Measurements from ENCODE around the gene ZNF316. TPM values are rescaled to one million over a fixed set of nuclear protein-coding genes. Genes with fewer than 3 reads are reported as not detected.

Gene ZNF316
- total RNA-seq, 1 donor from 2014 or later: 16.3 TPM

GRCh38 chr7:6612819-6613218, 24.3 kb upstream of the ZNF316 start:
- FAIRE-seq: no peak
- H3K36me3 ChIP-seq (ENCODE audit: control insufficient read depth, insufficient read depth, low read length): peaks cover 2% of the 10 kb centered on the region
- no peak overlapping the region for H3K4me3 ChIP-seq (ENCODE audit: low read depth, low read length)
- H3K27me3 ChIP-seq (ENCODE audit: control insufficient read depth, insufficient read depth, low read length): peaks cover 10% of the 10 kb centered on the region
- TF ChIP-seq CTCF (IDR thresholded peaks at IDR 0.05; ENCODE audit: insufficient read depth, low read length, severe bottlenecking): no peak
- DNase-seq (ENCODE audit: low read depth): no peak

GRCh38 chr7:6613706-6614105, 23.4 kb upstream of the ZNF316 start:
- FAIRE-seq (no peak), DNase-seq (ENCODE audit: low read depth) (no peak)
- Histone ChIP-seq H3K36me3 (ENCODE audit: control insufficient read depth, insufficient read depth, low read length) (no peaks in the 10 kb centered on the region), H3K4me3 (ENCODE audit: low read depth, low read length) (no peak overlapping the region), H3K27me3 (ENCODE audit: control insufficient read depth, insufficient read depth, low read length) (peaks cover 10% of the 10 kb centered on the region)
- no peak for TF ChIP-seq CTCF (IDR thresholded peaks at IDR 0.05; ENCODE audit: insufficient read depth, low read length, severe bottlenecking)

GRCh38 chr7:6614953-6615722, 22.0 kb upstream of the ZNF316 start, which contains the start of gene ZNF853:
ZNF853 (plus strand) TSS chr7:6615610; CDS start chr7:6616175, 565 bp downstream.
- no peaks in the 10 kb centered on the region for H3K36me3 ChIP-seq (ENCODE audit: control insufficient read depth, insufficient read depth, low read length)
- no peak for DNase-seq (ENCODE audit: low read depth)
- no peak for TF ChIP-seq CTCF (IDR thresholded peaks at IDR 0.05; ENCODE audit: insufficient read depth, low read length, severe bottlenecking)
- peaks cover 10% of the 10 kb centered on the region for H3K27me3 ChIP-seq (ENCODE audit: control insufficient read depth, insufficient read depth, low read length)
- peak within 1 kb of the TSS; percentile 23 for H3K4me3 ChIP-seq (ENCODE audit: low read depth, low read length)
- FAIRE-seq: no peak

GRCh38 chr7:6615723-6616555, 21.2 kb upstream of the ZNF316 start:
- Histone ChIP-seq H3K36me3 (ENCODE audit: control insufficient read depth, insufficient read depth, low read length) (no peaks in the 10 kb centered on the region), H3K4me3 (ENCODE audit: low read depth, low read length) (peak overlapping the region; percentile 23), H3K27me3 (ENCODE audit: control insufficient read depth, insufficient read depth, low read length) (peaks cover 10% of the 10 kb centered on the region)
- no peak for FAIRE-seq
- DNase-seq (ENCODE audit: low read depth): no peak
- TF ChIP-seq CTCF (IDR thresholded peaks at IDR 0.05; ENCODE audit: insufficient read depth, low read length, severe bottlenecking): no peak

GRCh38 chr7:6616854-6617643, 20.1 kb upstream of the ZNF316 start:
- DNase-seq (ENCODE audit: low read depth) (no peak), FAIRE-seq (no peak)
- Histone ChIP-seq H3K4me3 (ENCODE audit: low read depth, low read length) (no peak overlapping the region), H3K36me3 (ENCODE audit: control insufficient read depth, insufficient read depth, low read length) (no peaks in the 10 kb centered on the region), H3K27me3 (ENCODE audit: control insufficient read depth, insufficient read depth, low read length) (peaks cover 10% of the 10 kb centered on the region)
- TF ChIP-seq CTCF (IDR thresholded peaks at IDR 0.05; ENCODE audit: insufficient read depth, low read length, severe bottlenecking): no peak
